Right lobe of liver (tissue), 4 donors: Measurements from ENCODE around the gene SSH2.

Experiments used
- CTCF ChIP-seq, 4 donors: fragments of 200-600 bp in 3 of 4; fragments of 450-650 bp in 1 of 4; IDR thresholded peaks; one replicate each; pipeline versions ENCODE4 v1.5.1 to v1.8.0; 2016 to 2022; ENCODE audit warnings: antibody characterized with exemption in 4 of 4, mild to moderate bottlenecking in 2 of 4
- POLR2A ChIP-seq: fragments of 450-650 bp; IDR thresholded peaks from one replicate; pipeline ENCODE4 v1.6.1; 2017; ENCODE audit warnings: antibody characterized with exemption, mild to moderate bottlenecking
- donor health status: DM: no; HTN: no; CAD: no.
- donor health status: DM: no; HTN: no; CAD: no.
- donor health status: DM: no; HTN: yes; CAD: no.

- TF ChIP-seq POLR2A (no peak), CTCF (IDR thresholded peaks at IDR 0.05) (no peak)
Measured at GRCh38 chr17:29713626-29714025, 216.4 kb downstream of the SSH2 start.
